Ovary (tissue), 9 donors: ENCODE data around the gene THPO. TPM values are rescaled to one million over a fixed set of nuclear protein-coding genes. Genes with fewer than 3 reads are reported as not detected.

Experiments used
- DNase-seq, 5 donors: peaks; one replicate each; pipeline ENCODE4 v3.0.0-alpha.2; 2019 to 2020
- H3K27ac ChIP-seq, 2 donors: fragments of 200-600 bp; one replicate each; pipeline versions ENCODE4 v1.5.1 to v1.8.0; 2019 to 2022
- H3K27me3 ChIP-seq: fragments of 200-600 bp; one replicate; pipeline ENCODE4 v1.8.0; 2022
- H3K36me3 ChIP-seq: fragments of 200-600 bp; sonication (generic); one replicate; pipeline ENCODE4 v1.5.1; 2019
- H3K4me1 ChIP-seq: one replicate; pipeline ENCODE4 v1.8.1; 2013; ENCODE audit warnings: mild to moderate bottlenecking, moderate library complexity; ENCODE audit not compliant: insufficient read depth
- H3K4me3 ChIP-seq: fragments of 200-600 bp; sonication (generic); one replicate; pipeline ENCODE4 v1.5.1; 2017
- H3K9me3 ChIP-seq, 2 donors: fragments of 200-600 bp in 1 of 2; sonication (generic) in 1 of 2; one replicate each; pipeline versions ENCODE4 v1.5.1 to v1.8.1; 2013 to 2019; ENCODE audit warnings: mild to moderate bottlenecking in 1 of 2, moderate library complexity in 1 of 2
- CTCF ChIP-seq, 3 donors: fragments of 450-650 bp in 2 of 3; fragments of 200-600 bp in 1 of 3; IDR thresholded peaks; one replicate each; pipeline versions ENCODE4 v1.5.1 to v1.8.0; 2016 to 2022; ENCODE audit warnings: antibody characterized with exemption in 3 of 3, mild to moderate bottlenecking in 1 of 3
- EP300 ChIP-seq: sonication (generic); formaldehyde crosslinking; IDR thresholded peaks from one replicate; pipeline ENCODE4 v1.6.1; 2017; ENCODE audit warnings: antibody characterized with exemption
- POLR2A ChIP-seq: fragments of 450-650 bp; IDR thresholded peaks from one replicate; pipeline ENCODE4 v1.6.1; 2017; ENCODE audit warnings: antibody characterized with exemption, mild to moderate bottlenecking, moderate library complexity
- WGBS, 3 donors: extraction: QIAGEN DNeasy Blood & Tissue Kit in 1 of 3; methylation state at CpG; one replicate each; pipeline versions ENCODE4 v1.1.5 to v1.1.7; 2013 to 2017; 5-methylcytosine and 5-hydroxymethylcytosine counted together
- intact Hi-C, 4 donors: fragments of 100-400 bp; cut with DNase I; formaldehyde crosslinking; loops; one replicate each; pipeline versions ENCODE4 v1.11.0 to v1.15.1; 2022 to 2023
- polyA plus RNA-seq, 2 donors: library from polyadenylated mRNA; stranded (reverse); fragments of 200-250 nt in 1 of 2; fragments of 350-450 nt in 1 of 2; fragmentation: Illumina TruSeq in 1 of 2; extraction: RNeasy Lipid Tissue Mini Kit (QIAGEN cat#74804) in 1 of 2; gene quantifications; one replicate each; pipeline ENCODE4 v1.2.3, GENCODE V29; 2013 to 2014
- total RNA-seq, 7 donors: library from RNA; depleted of rRNA in 2 of 7; stranded (reverse); fragments of >200 nt in 2 of 7; fragmentation: NEBNext Ultra II Directional in 3 of 7; extraction: Animal tissue kit (Norgen Biotek cat#: 25700) in 3 of 7; gene quantifications; one replicate each; pipeline versions ENCODE4 v1.1.0 to v1.2.4, GENCODE V29; 2016 to 2023
- donor health status: DM: no; HTN: no; CAD: no; lungs with moderate emphysema.
- donor health status: DM: no; HTN: no; CAD: no.
- donor health status: Bipolar disorder and iron deficiency.
- donor health status: DM: yes; HTN: yes; CAD: no.
- donor health status: DM: no; HTN: no; CAD: no.
- donor health status: DM: yes; HTN: yes; CAD: no.

The THPO gene
- total and polyA plus RNA-seq, 9 donors = 0.34 to 2.0 (median 1.2) TPM

- Histone ChIP-seq H3K36me3 (no peaks in the 10 kb centered on the region), H3K4me1 (peaks cover 12% of the 10 kb centered on the region), H3K27me3 (no peaks in the 10 kb centered on the region), H3K27ac (peak overlapping the region in 1 of 2 donors; percentile 43), H3K4me3 (no peak overlapping the region), H3K9me3 (no peaks in the 10 kb centered on the region)
- TF ChIP-seq POLR2A (no peak), CTCF (IDR thresholded peaks at IDR 0.05) (no peak), EP300 (no peak)
- intact Hi-C loops = loop anchor here in 1 of 4 donors (2.0 kb wide), 1 partner anchor 33 kb away; the partner anchor contains the start of gene CHRD
- no peak for DNase-seq
- WGBS, 3 donors = 50 to 66% (median 57%) methylated on average over 4 of the region's 4 CpGs
These were observed 30.0 kb downstream of the THPO start for GRCh38 chr3:184348057-184348382.

- Histone ChIP-seq H3K27ac (peak overlapping the region in 1 of 2 donors; percentile 43), H3K27me3 (no peaks in the 10 kb centered on the region), H3K4me1 (peaks cover 12% of the 10 kb centered on the region), H3K4me3 (no peak overlapping the region), H3K9me3 (no peaks in the 10 kb centered on the region), H3K36me3 (no peaks in the 10 kb centered on the region)
- intact Hi-C loops = loop anchor here in 1 of 4 donors (2.0 kb wide), 1 partner anchor 33 kb away; the partner anchor contains the start of gene CHRD
- no peak for TF ChIP-seq CTCF (IDR thresholded peaks at IDR 0.05)
- no peak for TF ChIP-seq EP300
- TF ChIP-seq POLR2A = no peak
- DNase-seq = no peak
- 53 to 59% (median 56%) methylated on average over 12 of the region's 12 CpGs for WGBS, 3 donors
These were observed 30.5 kb downstream of the THPO start for GRCh38 chr3:184347321-184348056.

GRCh38 chr3:184346480-184347190 lies 31.4 kb downstream of the THPO start:
- intact Hi-C loops = no loop called here
- 90 to 91% (median 91%) methylated on average over 20 of the region's 20 CpGs for WGBS, 3 donors
- DNase-seq = no peak
- H3K36me3 ChIP-seq = no peaks in the 10 kb centered on the region
- H3K27me3 ChIP-seq = no peaks in the 10 kb centered on the region
- H3K9me3 ChIP-seq = no peaks in the 10 kb centered on the region
- TF ChIP-seq CTCF (IDR thresholded peaks at IDR 0.05) = no peak
- TF ChIP-seq EP300 = no peak
- no peak for TF ChIP-seq POLR2A
- H3K4me3 ChIP-seq = no peak overlapping the region
- H3K27ac ChIP-seq = no peak overlapping the region
- peaks cover 8% of the 10 kb centered on the region for H3K4me1 ChIP-seq

GRCh38 chr3:184345317-184346144 lies 32.5 kb downstream of the THPO start:
- intact Hi-C loops = no loop called here
- H3K27ac ChIP-seq = no peak overlapping the region
- 47 to 56% (median 50%) methylated on average over 14 of the region's 14 CpGs for WGBS, 3 donors

More at GRCh38 chr3:184345317-184346144, 32.5 kb downstream of the THPO start:
- peak in 1 of 5 donors; percentile 46 for DNase-seq
- no peaks in the 10 kb centered on the region for H3K27me3 ChIP-seq
- TF ChIP-seq CTCF (IDR thresholded peaks at IDR 0.05) (no peak), POLR2A (no peak), EP300 (no peak)
- H3K9me3 ChIP-seq = no peaks in the 10 kb centered on the region
- no peak overlapping the region for H3K4me3 ChIP-seq
- H3K36me3 ChIP-seq = no peaks in the 10 kb centered on the region
- peaks cover 6% of the 10 kb centered on the region for H3K4me1 ChIP-seq
